GM12875 (cell line): ENCODE measurements around the gene MYLK.

Experiments used
- H3K4me3 ChIP-seq: one replicate; pipeline ENCODE4 v1.5.1; 2011; ENCODE audit warnings: low read depth, low read length, control low read depth
- TF ChIP-seq, protein P1 (sequence below): IDR thresholded peaks from 2 replicates; pipeline ENCODE4 v1.5.1; 2011; ENCODE audit warnings: low read depth, mild to moderate bottlenecking, control low read depth, inconsistent platforms, low read length, moderate library complexity, borderline replicate concordance; ENCODE audit not compliant: insufficient read depth

The MYLK gene, protein sequence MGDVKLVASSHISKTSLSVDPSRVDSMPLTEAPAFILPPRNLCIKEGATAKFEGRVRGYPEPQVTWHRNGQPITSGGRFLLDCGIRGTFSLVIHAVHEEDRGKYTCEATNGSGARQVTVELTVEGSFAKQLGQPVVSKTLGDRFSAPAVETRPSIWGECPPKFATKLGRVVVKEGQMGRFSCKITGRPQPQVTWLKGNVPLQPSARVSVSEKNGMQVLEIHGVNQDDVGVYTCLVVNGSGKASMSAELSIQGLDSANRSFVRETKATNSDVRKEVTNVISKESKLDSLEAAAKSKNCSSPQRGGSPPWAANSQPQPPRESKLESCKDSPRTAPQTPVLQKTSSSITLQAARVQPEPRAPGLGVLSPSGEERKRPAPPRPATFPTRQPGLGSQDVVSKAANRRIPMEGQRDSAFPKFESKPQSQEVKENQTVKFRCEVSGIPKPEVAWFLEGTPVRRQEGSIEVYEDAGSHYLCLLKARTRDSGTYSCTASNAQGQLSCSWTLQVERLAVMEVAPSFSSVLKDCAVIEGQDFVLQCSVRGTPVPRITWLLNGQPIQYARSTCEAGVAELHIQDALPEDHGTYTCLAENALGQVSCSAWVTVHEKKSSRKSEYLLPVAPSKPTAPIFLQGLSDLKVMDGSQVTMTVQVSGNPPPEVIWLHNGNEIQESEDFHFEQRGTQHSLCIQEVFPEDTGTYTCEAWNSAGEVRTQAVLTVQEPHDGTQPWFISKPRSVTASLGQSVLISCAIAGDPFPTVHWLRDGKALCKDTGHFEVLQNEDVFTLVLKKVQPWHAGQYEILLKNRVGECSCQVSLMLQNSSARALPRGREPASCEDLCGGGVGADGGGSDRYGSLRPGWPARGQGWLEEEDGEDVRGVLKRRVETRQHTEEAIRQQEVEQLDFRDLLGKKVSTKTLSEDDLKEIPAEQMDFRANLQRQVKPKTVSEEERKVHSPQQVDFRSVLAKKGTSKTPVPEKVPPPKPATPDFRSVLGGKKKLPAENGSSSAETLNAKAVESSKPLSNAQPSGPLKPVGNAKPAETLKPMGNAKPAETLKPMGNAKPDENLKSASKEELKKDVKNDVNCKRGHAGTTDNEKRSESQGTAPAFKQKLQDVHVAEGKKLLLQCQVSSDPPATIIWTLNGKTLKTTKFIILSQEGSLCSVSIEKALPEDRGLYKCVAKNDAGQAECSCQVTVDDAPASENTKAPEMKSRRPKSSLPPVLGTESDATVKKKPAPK (N-terminal part only)

DNA sequence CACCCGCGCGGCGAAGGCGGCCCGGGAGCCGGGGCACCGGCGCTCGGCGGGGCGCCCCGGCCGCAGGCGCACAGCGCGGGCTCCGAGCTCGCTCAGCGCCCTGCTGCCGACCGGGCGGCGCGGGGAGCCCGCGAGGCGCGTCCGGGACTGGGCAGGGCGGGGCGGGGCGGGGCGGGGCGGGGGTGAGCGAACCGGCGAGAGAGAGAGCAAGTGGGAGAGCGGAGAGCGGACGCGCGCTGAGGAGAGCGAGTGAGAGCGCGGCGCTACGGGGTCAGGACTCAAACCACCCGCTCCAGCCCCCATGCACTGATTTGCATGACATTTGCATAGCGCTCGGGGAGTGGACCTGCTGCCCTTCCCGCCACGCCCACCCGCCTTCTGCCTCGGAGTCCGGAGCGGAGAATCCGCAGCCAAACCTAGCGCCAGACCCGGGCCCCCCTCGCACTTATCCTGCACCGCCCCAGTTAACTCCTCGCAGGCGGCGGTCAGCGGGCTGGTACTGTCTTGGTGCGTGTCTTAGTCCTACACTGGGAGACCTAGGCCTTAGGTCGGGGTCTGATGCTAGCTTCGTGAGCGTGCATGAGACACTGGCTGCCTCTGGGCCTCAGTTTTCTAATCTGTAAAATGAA is at the start of gene MYLK:
TSS of gene MYLK (minus strand) at position 130 of the 629 bp plus-strand sequence. CDS start 90,491 bp downstream, outside the sequence.
- H3K4me3 ChIP-seq, result peak within 1 kb of the TSS; percentile 46
- TF ChIP-seq, protein P1, sequence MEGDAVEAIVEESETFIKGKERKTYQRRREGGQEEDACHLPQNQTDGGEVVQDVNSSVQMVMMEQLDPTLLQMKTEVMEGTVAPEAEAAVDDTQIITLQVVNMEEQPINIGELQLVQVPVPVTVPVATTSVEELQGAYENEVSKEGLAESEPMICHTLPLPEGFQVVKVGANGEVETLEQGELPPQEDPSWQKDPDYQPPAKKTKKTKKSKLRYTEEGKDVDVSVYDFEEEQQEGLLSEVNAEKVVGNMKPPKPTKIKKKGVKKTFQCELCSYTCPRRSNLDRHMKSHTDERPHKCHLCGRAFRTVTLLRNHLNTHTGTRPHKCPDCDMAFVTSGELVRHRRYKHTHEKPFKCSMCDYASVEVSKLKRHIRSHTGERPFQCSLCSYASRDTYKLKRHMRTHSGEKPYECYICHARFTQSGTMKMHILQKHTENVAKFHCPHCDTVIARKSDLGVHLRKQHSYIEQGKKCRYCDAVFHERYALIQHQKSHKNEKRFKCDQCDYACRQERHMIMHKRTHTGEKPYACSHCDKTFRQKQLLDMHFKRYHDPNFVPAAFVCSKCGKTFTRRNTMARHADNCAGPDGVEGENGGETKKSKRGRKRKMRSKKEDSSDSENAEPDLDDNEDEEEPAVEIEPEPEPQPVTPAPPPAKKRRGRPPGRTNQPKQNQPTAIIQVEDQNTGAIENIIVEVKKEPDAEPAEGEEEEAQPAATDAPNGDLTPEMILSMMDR, result no peak

GRCh38 chr3:123930445-123930844 is 46.3 kb upstream of the MYLK start:
- TF ChIP-seq, protein P1, result no peak
- no peak overlapping the region for H3K4me3 ChIP-seq

DNA sequence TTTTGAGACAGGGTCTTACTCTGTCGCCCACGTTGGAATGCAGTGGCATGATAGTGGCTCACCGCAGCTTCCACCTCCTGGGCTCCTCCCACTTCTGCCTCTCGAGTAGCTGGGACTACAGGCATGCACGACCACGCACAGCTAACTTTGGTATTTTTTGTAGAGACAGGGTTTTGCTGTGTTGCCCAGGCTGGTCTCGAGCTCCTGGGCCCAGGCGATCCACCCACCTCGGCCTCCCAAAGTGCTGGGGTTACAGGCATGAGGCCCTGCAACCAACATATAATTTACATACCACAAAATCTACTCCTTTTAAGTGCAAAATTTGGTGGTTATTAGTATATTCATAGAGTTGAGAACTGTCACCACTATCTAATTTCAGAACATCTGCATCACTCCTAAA is 45.2 kb upstream of the MYLK start:
- H3K4me3 ChIP-seq, result no peak overlapping the region
- TF ChIP-seq, protein P1, result no peak

DNA sequence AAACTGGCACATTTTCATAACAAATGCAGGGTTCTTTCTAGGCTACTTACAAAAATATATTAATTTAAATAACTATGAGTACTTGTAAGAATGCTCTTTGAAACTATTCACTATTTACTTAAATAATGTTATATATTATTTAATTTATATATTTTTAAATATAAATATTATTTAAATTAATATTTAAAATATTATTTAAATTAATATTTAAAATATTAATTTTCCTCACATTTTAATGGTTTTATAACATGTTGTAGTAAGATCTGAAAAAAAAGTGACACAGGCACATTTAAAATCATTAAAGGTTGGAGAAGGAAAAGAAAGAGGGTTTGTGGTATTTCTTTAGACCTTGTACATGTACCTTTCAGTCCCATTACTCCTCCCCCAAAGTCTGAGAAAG is 42.3 kb upstream of the MYLK start:
- H3K4me3 ChIP-seq, result no peak overlapping the region
- TF ChIP-seq, protein P1, result no peak

DNA sequence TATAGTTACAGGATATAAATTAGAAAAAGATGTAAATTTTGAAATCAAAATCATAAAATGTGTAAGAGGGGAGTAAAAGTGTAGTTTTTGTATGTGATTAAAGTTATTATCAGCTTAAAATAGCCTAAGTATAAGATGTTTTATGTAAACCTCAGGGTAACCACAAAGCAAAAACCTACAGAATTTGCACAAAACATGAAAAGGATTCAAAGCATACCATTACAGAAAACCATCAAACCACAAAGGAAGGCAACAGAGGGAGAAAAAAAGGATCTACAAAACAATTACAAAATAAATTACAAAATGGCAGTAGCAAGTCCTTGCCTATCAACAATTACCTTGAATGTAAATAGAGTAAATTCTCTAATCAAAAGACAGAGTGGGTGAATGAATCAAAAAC is 36.7 kb upstream of the MYLK start:
- TF ChIP-seq, protein P1, result no peak
- no peak overlapping the region for H3K4me3 ChIP-seq

- no peak overlapping the region for H3K4me3 ChIP-seq
- TF ChIP-seq, protein P1, result no peak
These were observed 36.3 kb upstream of the MYLK start for GRCh38 chr3:123920383-123920782.
